ENCODE data around the gene MST1. TPM values are rescaled to one million over a fixed set of nuclear protein-coding genes. Genes with fewer than 3 reads are reported as not detected.
A peak's percentile ranks its signal among the peaks of the same experiment; 100 is the strongest.

MST1 gene
- total and polyA plus RNA-seq, 9 of the 15 experiments (the other 6 are each of a cell fraction or from before 2014, with no cell fraction given) = 0.08 to 1.8 (median 0.40) TPM

DNA sequence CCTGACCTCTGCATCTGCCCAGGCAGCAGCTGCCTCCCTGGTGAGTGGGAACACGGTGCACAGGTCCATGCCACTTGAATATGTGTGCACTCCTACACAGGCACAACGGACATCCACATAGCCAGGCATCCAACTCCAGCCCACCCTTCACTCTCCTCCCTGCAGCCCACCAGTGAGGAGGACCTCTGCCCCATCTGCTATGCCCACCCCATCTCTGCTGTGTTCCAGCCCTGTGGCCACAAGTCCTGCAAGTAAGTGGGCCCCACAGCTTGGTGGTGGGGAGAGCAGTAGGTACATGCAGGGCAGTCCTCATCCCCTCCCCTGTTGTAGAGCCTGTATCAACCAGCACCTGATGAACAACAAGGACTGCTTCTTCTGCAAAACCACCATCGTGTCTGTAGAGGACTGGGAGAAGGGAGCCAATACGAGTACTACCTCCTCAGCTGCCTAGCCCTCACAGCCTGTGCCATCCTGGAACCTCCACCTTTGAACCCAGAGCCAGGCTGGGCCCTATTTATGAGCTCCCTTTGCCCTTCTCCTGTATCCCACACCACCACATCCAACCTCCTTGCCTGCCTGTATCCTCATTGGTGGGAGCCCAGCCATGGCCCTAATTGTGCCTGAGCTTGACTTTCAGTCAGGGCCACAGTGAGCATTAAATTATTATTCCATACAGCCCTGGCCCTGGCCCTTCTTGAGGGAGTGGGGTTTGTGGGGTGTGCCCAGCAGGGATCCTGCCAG is 31.8 kb upstream of the MST1 start (continued):
- TF ChIP-seq, protein P1, sequence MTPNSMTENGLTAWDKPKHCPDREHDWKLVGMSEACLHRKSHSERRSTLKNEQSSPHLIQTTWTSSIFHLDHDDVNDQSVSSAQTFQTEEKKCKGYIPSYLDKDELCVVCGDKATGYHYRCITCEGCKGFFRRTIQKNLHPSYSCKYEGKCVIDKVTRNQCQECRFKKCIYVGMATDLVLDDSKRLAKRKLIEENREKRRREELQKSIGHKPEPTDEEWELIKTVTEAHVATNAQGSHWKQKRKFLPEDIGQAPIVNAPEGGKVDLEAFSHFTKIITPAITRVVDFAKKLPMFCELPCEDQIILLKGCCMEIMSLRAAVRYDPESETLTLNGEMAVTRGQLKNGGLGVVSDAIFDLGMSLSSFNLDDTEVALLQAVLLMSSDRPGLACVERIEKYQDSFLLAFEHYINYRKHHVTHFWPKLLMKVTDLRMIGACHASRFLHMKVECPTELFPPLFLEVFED (CRISPR knock-in tag; conservative IDR thresholded peaks at IDR 0.05) = no peak
- peak; percentile 53 for TF ChIP-seq POLR2A (conservative IDR thresholded peaks at IDR 0.05)
- TF ChIP-seq CAMTA2 (CRISPR knock-in tag; conservative IDR thresholded peaks at IDR 0.05) = no peak

GRCh38 chr3:49719214-49719884 is 30.1 kb upstream of the MST1 start, which contains the start of gene AMIGO3:
Gene AMIGO3, minus strand, starts transcription at chr3:49719684. Its CDS starts 219 bp downstream, at chr3:49719465.
- WGBS (ENCODE audit: insufficient coverage, low coverage, missing lambda C conversion rate) = 96% methylated on average over 24 of the region's 50 CpGs
- FAIRE-seq (no peak), ATAC-seq (0 out of 3 replicates have a peak, but pooled peaks have one; percentile 8), DNase-seq (ENCODE audit: extremely low read depth in 1 of 4, low spot score in 3 of 4) (peak; percentile 31 to 67 (median 62))
- ChIA-PET CTCF (ENCODE audit: low intra/inter-chr PET ratio) (interaction anchor here (1.2 kb wide), 1 partner anchor 120 kb away, joined by 4 read pairs; no protein-coding TSS in a partner anchor), POLR2A (no interaction called here)
- in situ Hi-C loops (cut with MboI) = no loop called here
- 0 out of 2 replicates have a peak, but pooled peaks cover 3% of the 10 kb centered on the region for H4K20me1 ChIP-seq (replicated peaks; ENCODE audit: control insufficient read depth, insufficient read depth, low read length)
- H3K9me3 ChIP-seq (replicated peaks; ENCODE audit: control insufficient read depth, insufficient read depth, low read depth, low read length) = no peaks in the 10 kb centered on the region
- no peak within 1 kb of the TSS for H3K4me3 ChIP-seq
- peaks cover 61% of the 10 kb centered on the region; the same call in 2 of the 3 replicates for H3K36me3 ChIP-seq (ENCODE audit: control insufficient read depth, insufficient read depth, low read length)
- no peaks in the 10 kb centered on the region for H3K27me3 ChIP-seq (ENCODE audit: control insufficient read depth in 2 of 2, insufficient read depth in 2 of 2, low read length in 2 of 2)
- intact Hi-C loops (cut with micrococcal nuclease) = no loop called here
- H3K79me2 ChIP-seq (ENCODE audit: control insufficient read depth, insufficient read depth, low read length) = peaks cover 12% of the 10 kb centered on the region
- BruUV-seq (replicated peaks) = no TSS peak
- no peak within 1 kb of the TSS for H3K27ac ChIP-seq (ENCODE audit: extremely low read depth, low read depth, low read length)
- H3K4me2 ChIP-seq (ENCODE audit: insufficient read depth, low read length) = no peak within 1 kb of the TSS
- H3K9ac ChIP-seq (ENCODE audit: insufficient read depth in 1 of 2, low read depth in 2 of 2, low read length in 2 of 2) = no peak within 1 kb of the TSS
- no peak within 1 kb of the TSS for H2AFZ ChIP-seq (ENCODE audit: low read depth, low read length)
- H3K4me1 ChIP-seq (replicated peaks in 1 of 2; ENCODE audit: control insufficient read depth in 2 of 2, insufficient read depth in 2 of 2, low read length in 2 of 2) = peaks cover 0 to 33% of the 10 kb centered on the region in 2 experiments; a peak in 3 of 5 replicates
- no peaks in the 10 kb centered on the region for H3K9me1 ChIP-seq (ENCODE audit: control insufficient read depth, insufficient read depth, low read length)
- TF ChIP-seq ZBTB11 (CRISPR knock-in tag; IDR thresholded peaks at IDR 0.05) (peak in 1 of 3 experiments; percentile 30; a peak in 1 of 6 replicates), RBFOX2 (IDR thresholded peaks at IDR 0.05; ENCODE audit: low read depth, low read length) (peak; percentile 27), CCNT2 (IDR thresholded peaks at IDR 0.05; ENCODE audit: borderline replicate concordance, extremely low read depth, insufficient read length, low read depth, low read length) (peak; percentile 55), CTCF (IDR thresholded peaks at IDR 0.05 in 2 of 3, conservative IDR thresholded peaks at IDR 0.05 in 1 of 3; ENCODE audit: insufficient read depth in 2 of 3, low read depth in 1 of 3, low read length in 3 of 3) (peak in 1 of 3 experiments; percentile 34; a peak in 1 of 6 replicates), RBM22 (IDR thresholded peaks at IDR 0.05; ENCODE audit: low read depth, low read length, poor library complexity, severe bottlenecking) (peak; percentile 62), ZNF347 (CRISPR knock-in tag; IDR thresholded peaks at IDR 0.05; ENCODE audit: low read depth) (no peak)
